SJCRH30 (cell line): Measurements from ENCODE around the gene PDZD2. TPM values are rescaled to one million over a fixed set of nuclear protein-coding genes. Genes with fewer than 3 reads are reported as not detected.

Experiments used
- DNase-seq, 2 experiments: peaks; one replicate each; pipeline ENCODE4 v3.0.0-alpha.2; 2015 to 2020
- H3K27ac ChIP-seq: fragments of 250-450 bp; sonication (Bioruptor Pico); 2 replicates; pipeline ENCODE4 v1.5.1; 2020; ENCODE audit warnings: mild to moderate bottlenecking, moderate library complexity
- H3K27me3 ChIP-seq: fragments of 250-450 bp; sonication (Bioruptor Pico); 2 replicates; pipeline ENCODE4 v1.5.1; 2020; ENCODE audit warnings: mild to moderate bottlenecking, moderate library complexity
- H3K36me3 ChIP-seq: fragments of 250-450 bp; sonication (Bioruptor Pico); 2 replicates; pipeline ENCODE4 v1.5.1; 2020; ENCODE audit warnings: mild to moderate bottlenecking, moderate library complexity
- H3K4me1 ChIP-seq: fragments of 250-450 bp; sonication (Bioruptor Pico); 2 replicates; pipeline ENCODE4 v1.5.1; 2020; ENCODE audit warnings: mild to moderate bottlenecking, moderate library complexity
- H3K4me3 ChIP-seq: fragments of 250-450 bp; sonication (Bioruptor Pico); 2 replicates; pipeline ENCODE4 v1.5.1; 2020; ENCODE audit warnings: mild to moderate bottlenecking, moderate library complexity
- H3K9me3 ChIP-seq: fragments of 250-450 bp; sonication (Bioruptor Pico); replicated peaks from 2 replicates; pipeline ENCODE4 v1.5.1; 2020; ENCODE audit warnings: mild to moderate bottlenecking, moderate library complexity
- total RNA-seq: library from RNA; depleted of rRNA; stranded (reverse); fragments of >200 nt; shearing (Covaris generic); gene quantifications from 2 replicates; pipeline ENCODE4 v1.2.3, GENCODE V29; 2014

Gene PDZD2
- total RNA-seq, 1 experiment from 2014 or later = 0.47 TPM

GRCh38 chr5:31651241-31651640 is 12.3 kb downstream of the PDZD2 start:
- Histone ChIP-seq H3K4me3 (no peak overlapping the region), H3K9me3 (no peaks in the 10 kb centered on the region), H3K27ac (no peak overlapping the region), H3K36me3 (no peaks in the 10 kb centered on the region), H3K4me1 (no peaks in the 10 kb centered on the region), H3K27me3 (peaks cover 8% of the 10 kb centered on the region; the same call in 1 of the 2 replicates)
- no peak for DNase-seq

- H3K27me3 ChIP-seq = peaks cover 3% of the 10 kb centered on the region; the same call in 1 of the 2 replicates
- DNase-seq = no peak
- H3K36me3 ChIP-seq = no peaks in the 10 kb centered on the region
- no peaks in the 10 kb centered on the region for H3K9me3 ChIP-seq
- no peaks in the 10 kb centered on the region for H3K4me1 ChIP-seq
- H3K4me3 ChIP-seq = no peak overlapping the region
- H3K27ac ChIP-seq = no peak overlapping the region
Observed at GRCh38 chr5:31655491-31655890, 16.6 kb downstream of the PDZD2 start.

- no peak for DNase-seq
- no peaks in the 10 kb centered on the region for H3K4me1 ChIP-seq
Observed at GRCh38 chr5:31656806-31657205, 17.9 kb downstream of the PDZD2 start.

GRCh38 chr5:31657315-31657979 is 18.5 kb downstream of the PDZD2 start:
- H3K4me1 ChIP-seq = no peaks in the 10 kb centered on the region
- no peaks in the 10 kb centered on the region for H3K9me3 ChIP-seq
- peaks cover 3% of the 10 kb centered on the region for H3K27me3 ChIP-seq
- no peak overlapping the region for H3K4me3 ChIP-seq
- H3K27ac ChIP-seq = no peak overlapping the region
- DNase-seq = no peak
- H3K36me3 ChIP-seq = no peaks in the 10 kb centered on the region

More at GRCh38 chr5:31656806-31657205, 17.9 kb downstream of the PDZD2 start:
- no peaks in the 10 kb centered on the region for H3K9me3 ChIP-seq
- no peaks in the 10 kb centered on the region for H3K36me3 ChIP-seq
- H3K27me3 ChIP-seq = peaks cover 3% of the 10 kb centered on the region; the same call in 1 of the 2 replicates
- no peak overlapping the region for H3K4me3 ChIP-seq
- H3K27ac ChIP-seq = no peak overlapping the region

- no peak for DNase-seq
- no peaks in the 10 kb centered on the region for H3K36me3 ChIP-seq
- H3K27ac ChIP-seq = no peak overlapping the region
Observed at GRCh38 chr5:31661257-31661656, 22.3 kb downstream of the PDZD2 start.

GRCh38 chr5:31663519-31663918 is 24.6 kb downstream of the PDZD2 start:
- DNase-seq = no peak
- Histone ChIP-seq H3K4me3 (no peak overlapping the region), H3K27me3 (peaks cover 13% of the 10 kb centered on the region), H3K36me3 (no peaks in the 10 kb centered on the region), H3K9me3 (no peaks in the 10 kb centered on the region), H3K4me1 (no peaks in the 10 kb centered on the region), H3K27ac (no peak overlapping the region)

More at GRCh38 chr5:31661257-31661656, 22.3 kb downstream of the PDZD2 start:
- peaks cover 7% of the 10 kb centered on the region for H3K27me3 ChIP-seq
- H3K9me3 ChIP-seq = no peaks in the 10 kb centered on the region
- no peak overlapping the region for H3K4me3 ChIP-seq
- H3K4me1 ChIP-seq = no peaks in the 10 kb centered on the region

GRCh38 chr5:31664566-31664965 is 25.6 kb downstream of the PDZD2 start:
- Histone ChIP-seq H3K27ac (no peak overlapping the region), H3K27me3 (peaks cover 13% of the 10 kb centered on the region), H3K9me3 (no peaks in the 10 kb centered on the region), H3K36me3 (no peaks in the 10 kb centered on the region), H3K4me1 (no peaks in the 10 kb centered on the region), H3K4me3 (no peak overlapping the region)
- DNase-seq = peak in 1 of 2 experiments; percentile 34

- no peaks in the 10 kb centered on the region for H3K36me3 ChIP-seq
- H3K27me3 ChIP-seq = peaks cover 9% of the 10 kb centered on the region; the same call in 1 of the 2 replicates
- no peak overlapping the region for H3K4me3 ChIP-seq
- no peaks in the 10 kb centered on the region for H3K4me1 ChIP-seq
- no peaks in the 10 kb centered on the region for H3K9me3 ChIP-seq
- DNase-seq = no peak
- H3K27ac ChIP-seq = no peak overlapping the region
Observed at GRCh38 chr5:31671339-31671741, 32.4 kb downstream of the PDZD2 start.

- no peaks in the 10 kb centered on the region for H3K36me3 ChIP-seq
- no peak overlapping the region for H3K27ac ChIP-seq
- 0 out of 2 replicates have a peak, but pooled peaks cover 3% of the 10 kb centered on the region for H3K27me3 ChIP-seq
- H3K9me3 ChIP-seq = no peaks in the 10 kb centered on the region
- no peak overlapping the region for H3K4me3 ChIP-seq
- no peaks in the 10 kb centered on the region for H3K4me1 ChIP-seq
- no peak for DNase-seq
Observed at GRCh38 chr5:31674371-31674951, 35.5 kb downstream of the PDZD2 start.

- Histone ChIP-seq H3K4me1 (no peaks in the 10 kb centered on the region), H3K9me3 (no peaks in the 10 kb centered on the region), H3K27me3 (0 out of 2 replicates have a peak, but pooled peaks cover 3% of the 10 kb centered on the region), H3K4me3 (no peak overlapping the region), H3K36me3 (no peaks in the 10 kb centered on the region), H3K27ac (no peak overlapping the region)
- DNase-seq = no peak
Observed at GRCh38 chr5:31675472-31675871, 36.5 kb downstream of the PDZD2 start.

GRCh38 chr5:31678180-31678579 is 39.2 kb downstream of the PDZD2 start:
- DNase-seq = no peak
- H3K36me3 ChIP-seq = no peaks in the 10 kb centered on the region
- no peak overlapping the region for H3K4me3 ChIP-seq

GRCh38 chr5:31680528-31680927 is 41.6 kb downstream of the PDZD2 start:
- no peak overlapping the region for H3K27ac ChIP-seq
- H3K27me3 ChIP-seq = no peaks in the 10 kb centered on the region; the same call in 1 of the 2 replicates
- DNase-seq = no peak
- H3K4me1 ChIP-seq = no peaks in the 10 kb centered on the region
- H3K36me3 ChIP-seq = no peaks in the 10 kb centered on the region
- no peak overlapping the region for H3K4me3 ChIP-seq
- no peaks in the 10 kb centered on the region for H3K9me3 ChIP-seq

More at GRCh38 chr5:31678180-31678579, 39.2 kb downstream of the PDZD2 start:
- Histone ChIP-seq H3K27ac (no peak overlapping the region), H3K27me3 (peaks cover 3% of the 10 kb centered on the region; the same call in 1 of the 2 replicates), H3K4me1 (no peaks in the 10 kb centered on the region), H3K9me3 (no peaks in the 10 kb centered on the region)

- Histone ChIP-seq H3K27me3 (no peaks in the 10 kb centered on the region; the same call in 1 of the 2 replicates), H3K4me1 (no peaks in the 10 kb centered on the region), H3K27ac (no peak overlapping the region), H3K9me3 (no peaks in the 10 kb centered on the region), H3K4me3 (no peak overlapping the region), H3K36me3 (no peaks in the 10 kb centered on the region)
- peak in 1 of 2 experiments; percentile 14 for DNase-seq
Observed at GRCh38 chr5:31682025-31682424, 43.1 kb downstream of the PDZD2 start.

- Histone ChIP-seq H3K9me3 (no peaks in the 10 kb centered on the region), H3K4me3 (no peak overlapping the region), H3K27me3 (no peaks in the 10 kb centered on the region; the same call in 1 of the 2 replicates), H3K27ac (no peak overlapping the region), H3K4me1 (no peaks in the 10 kb centered on the region), H3K36me3 (no peaks in the 10 kb centered on the region)
- DNase-seq = no peak
Observed at GRCh38 chr5:31682851-31683250, 43.9 kb downstream of the PDZD2 start.

- DNase-seq = no peak
- no peaks in the 10 kb centered on the region for H3K36me3 ChIP-seq
- no peaks in the 10 kb centered on the region for H3K9me3 ChIP-seq
- no peaks in the 10 kb centered on the region for H3K27me3 ChIP-seq
- no peak overlapping the region for H3K4me3 ChIP-seq
- no peaks in the 10 kb centered on the region for H3K4me1 ChIP-seq
- H3K27ac ChIP-seq = no peak overlapping the region
Observed at GRCh38 chr5:31688515-31689092, 49.7 kb downstream of the PDZD2 start.
